Ovary (tissue), 3 donors: ENCODE data around the gene DSC2.

ENCODE experiments used
- CTCF ChIP-seq, 3 donors: fragments of 450-650 bp in 2 of 3; fragments of 200-600 bp in 1 of 3; IDR thresholded peaks; one replicate each; pipeline versions ENCODE4 v1.5.1 to v1.8.0; 2016 to 2022; ENCODE audit warnings: antibody characterized with exemption in 3 of 3, mild to moderate bottlenecking in 1 of 3
- EP300 ChIP-seq: sonication (generic); formaldehyde crosslinking; IDR thresholded peaks from one replicate; pipeline ENCODE4 v1.6.1; 2017; ENCODE audit warnings: antibody characterized with exemption
- POLR2A ChIP-seq: fragments of 450-650 bp; IDR thresholded peaks from one replicate; pipeline ENCODE4 v1.6.1; 2017; ENCODE audit warnings: antibody characterized with exemption, mild to moderate bottlenecking, moderate library complexity
- donor health status: DM: no; HTN: no; CAD: no.

- TF ChIP-seq POLR2A (no peak), CTCF (IDR thresholded peaks at IDR 0.05) (no peak), EP300 (no peak)
Observed at GRCh38 chr18:31015715-31016434, 86.3 kb downstream of the DSC2 start.
